GM23338 (cell line): ENCODE data around the gene HECTD1. TPM values are rescaled to one million over a fixed set of nuclear protein-coding genes. Genes with fewer than 3 reads are reported as not detected.

ENCODE experiments used
- ATAC-seq: fragments of 200-7000 bp; cut with Tn5 transposase; 3 replicates; pipeline ENCODE4 v1.9.1; 2020
- DNase-seq: peaks from one replicate; pipeline ENCODE4 v3.0.0-alpha.2; 2015; ENCODE audit warnings: low spot score
- H2AFZ ChIP-seq: fragments of 200-600 bp; sonication (generic); 2 replicates; pipeline ENCODE4 v1.8.0; 2016; ENCODE audit warnings: antibody characterized with exemption, mild to moderate bottlenecking, moderate library complexity
- H3F3A ChIP-seq: fragments of 200-600 bp; sonication (generic); replicated peaks from 2 replicates; pipeline ENCODE4 v1.8.0; 2017; ENCODE audit warnings: antibody characterized with exemption, mixed run types, low read depth
- H3K27ac ChIP-seq: fragments of 200-600 bp; sonication (generic); 2 replicates; pipeline ENCODE4 v1.6.1; 2016; ENCODE audit warnings: low read depth
- H3K27me3 ChIP-seq: fragments of 200-600 bp; sonication (generic); 2 replicates; pipeline ENCODE4 v1.8.0; 2016; ENCODE audit warnings: mild to moderate bottlenecking, mixed run types, moderate library complexity; ENCODE audit not compliant: insufficient read depth
- H3K36me3 ChIP-seq: fragments of 200-600 bp; sonication (generic); 2 replicates; pipeline ENCODE4 v1.8.0; 2016; ENCODE audit warnings: mild to moderate bottlenecking; ENCODE audit not compliant: insufficient read depth
- H3K4me1 ChIP-seq: fragments of 200-600 bp; sonication (generic); 2 replicates; pipeline ENCODE4 v1.8.0; 2016; ENCODE audit warnings: mild to moderate bottlenecking, moderate library complexity; ENCODE audit not compliant: insufficient read depth
- H3K4me2 ChIP-seq: fragments of 200-600 bp; sonication (generic); 2 replicates; pipeline ENCODE4 v1.7.1; 2017; ENCODE audit warnings: mixed run types
- H3K4me3 ChIP-seq: fragments of 200-600 bp; sonication (generic); 2 replicates; pipeline ENCODE4 v1.6.1; 2016; ENCODE audit warnings: mixed run types
- H3K79me2 ChIP-seq: fragments of 200-600 bp; sonication (generic); replicated peaks from 2 replicates; pipeline ENCODE4 v1.8.0; 2017; ENCODE audit warnings: mild to moderate bottlenecking; ENCODE audit not compliant: insufficient read depth
- H3K9me2 ChIP-seq: fragments of 200-600 bp; sonication (generic); 2 replicates; pipeline ENCODE4 v1.8.0; 2017; ENCODE audit not compliant: insufficient read depth
- H4K20me1 ChIP-seq: fragments of 200-600 bp; sonication (generic); replicated peaks from 2 replicates; pipeline ENCODE4 v1.8.0; 2017; ENCODE audit warnings: mild to moderate bottlenecking; ENCODE audit not compliant: insufficient read depth
- H3K27ac Mint-ChIP-seq: 2 replicates; pipeline ENCODE4 v1.8.0; 2020; ENCODE audit warnings: inconsistent platforms, mild to moderate bottlenecking, moderate library complexity, mixed read lengths
- H3K27me3 Mint-ChIP-seq: 3 replicates; pipeline ENCODE4 v1.8.0; 2022; ENCODE audit warnings: low read depth, mild to moderate bottlenecking, moderate library complexity, mixed read lengths, inconsistent platforms; ENCODE audit not compliant: insufficient read depth, poor library complexity
- H3K36me3 Mint-ChIP-seq: 3 replicates; pipeline ENCODE4 v1.8.0; 2021; ENCODE audit warnings: low read depth, mild to moderate bottlenecking, inconsistent platforms, moderate library complexity, mixed read lengths
- H3K4me1 Mint-ChIP-seq: 3 replicates; pipeline ENCODE4 v1.8.0; 2020; ENCODE audit warnings: mild to moderate bottlenecking, inconsistent platforms, mixed read lengths
- H3K4me3 Mint-ChIP-seq: 3 replicates; pipeline ENCODE4 v1.8.0; 2021; ENCODE audit warnings: moderate library complexity, mild to moderate bottlenecking, inconsistent platforms, mixed read lengths
- H3K9me3 Mint-ChIP-seq: 3 replicates; pipeline ENCODE4 v1.8.0; 2020; ENCODE audit warnings: moderate library complexity, mild to moderate bottlenecking, inconsistent platforms, mixed read lengths
- CREB1 ChIP-seq: fragments of 250-450 bp; sonication (Bioruptor Pico); IDR thresholded peaks from 2 replicates; pipeline ENCODE4 v1.5.0; 2020; ENCODE audit warnings: low read depth, mild to moderate bottlenecking, moderate library complexity
- CTCF ChIP-seq, 2 experiments: fragments of 200-600 bp in 1 of 2; sonication (generic) in 1 of 2; conservative IDR thresholded peaks; 2 replicates each; pipeline versions ENCODE4 v1.5.1 to v1.6.1; 2016 to 2017; ENCODE audit warnings: antibody characterized with exemption in 2 of 2, low read depth in 2 of 2, mild to moderate bottlenecking in 2 of 2, moderate library complexity in 1 of 2
- ETS1 ChIP-seq: IDR thresholded peaks from 2 replicates; pipeline ENCODE4 v1.6.1; 2016; ENCODE audit warnings: antibody characterized with exemption
- EZH2 ChIP-seq: fragments of 200-600 bp; sonication (generic); IDR thresholded peaks from one replicate; pipeline ENCODE4 v1.8.0; 2017; ENCODE audit warnings: antibody characterized with exemption, mild to moderate bottlenecking, low read depth; ENCODE audit not compliant: unreplicated experiment
- EZH2phosphoT487 ChIP-seq: fragments of 200-600 bp; sonication (generic); IDR thresholded peaks from one replicate; pipeline ENCODE4 v1.8.1; 2018; ENCODE audit warnings: antibody characterized with exemption; ENCODE audit not compliant: unreplicated experiment
- JUNB ChIP-seq: IDR thresholded peaks from one replicate; pipeline ENCODE4 v1.6.1; 2016; ENCODE audit warnings: antibody characterized with exemption; ENCODE audit not compliant: unreplicated experiment
- NANOG ChIP-seq: IDR thresholded peaks from 2 replicates; pipeline ENCODE4 v1.6.1; 2016; ENCODE audit warnings: antibody characterized with exemption, borderline replicate concordance
- POLR2AphosphoS5 ChIP-seq: IDR thresholded peaks from 2 replicates; pipeline ENCODE4 v1.6.1; 2016; ENCODE audit warnings: antibody characterized with exemption, low read depth
- STAT1 ChIP-seq: IDR thresholded peaks from one replicate; pipeline ENCODE4 v1.6.1; 2016; ENCODE audit warnings: antibody characterized with exemption; ENCODE audit not compliant: unreplicated experiment
- ZNF114 ChIP-seq: fragments of 250-450 bp; sonication (Bioruptor Pico); IDR thresholded peaks from 2 replicates; pipeline ENCODE4 v1.5.0; 2020; ENCODE audit warnings: mild to moderate bottlenecking, moderate library complexity
- ZNF331 ChIP-seq: fragments of 250-450 bp; sonication (Bioruptor Pico); IDR thresholded peaks from 2 replicates; pipeline ENCODE4 v1.5.0; 2020; ENCODE audit warnings: low read depth, mild to moderate bottlenecking, moderate library complexity
- polyA plus RNA-seq: library from polyadenylated mRNA; unstranded; fragments of >200 nt; fragmentation: Nextera tagmentation; extraction: Ambion mirVana; gene quantifications from 2 replicates; pipeline ENCODE4 v1.2.1, GENCODE V29; 2016
- total RNA-seq: library from RNA; depleted of rRNA; stranded (reverse); fragments of >200 nt; shearing (Covaris generic); gene quantifications from 2 replicates; pipeline ENCODE4 v1.2.3, GENCODE V29; 2014
- TF ChIP-seq, protein P1 (sequence below): IDR thresholded peaks from one replicate; pipeline ENCODE4 v1.6.1; 2018; ENCODE audit warnings: antibody characterized with exemption; ENCODE audit not compliant: unreplicated experiment

The HECTD1 gene
- total and polyA plus RNA-seq, 2 experiments from 2014 or later, result 42.1 to 132 TPM

DNA sequence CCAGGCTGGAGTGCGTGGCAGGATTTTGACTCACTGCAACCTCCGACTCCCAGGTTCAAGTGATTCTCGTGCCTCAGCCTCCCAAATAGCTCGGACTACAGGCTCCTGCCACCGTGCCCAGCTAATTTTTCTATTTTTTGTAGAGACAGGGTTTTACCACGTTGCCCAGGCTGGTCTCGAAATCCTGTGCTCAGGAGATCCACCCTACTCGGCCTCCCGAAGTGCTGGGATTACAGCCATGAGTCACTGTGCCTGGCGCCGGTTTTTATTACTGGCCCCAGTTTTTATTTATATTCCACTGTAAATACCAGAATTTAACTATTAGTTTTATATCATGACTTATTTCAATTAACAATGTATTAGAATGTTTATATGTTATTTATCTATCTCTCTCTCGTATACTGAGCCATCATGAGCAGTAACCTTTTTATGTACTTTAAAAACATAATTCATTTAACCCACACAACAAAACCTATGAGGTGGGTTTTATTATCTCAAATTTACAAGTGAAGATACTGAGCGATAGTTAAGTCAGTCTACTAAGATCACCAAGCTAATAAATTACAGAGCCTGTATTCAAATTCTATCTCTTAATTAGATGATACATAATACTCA lies 47.8 kb downstream of the HECTD1 start:
- Histone ChIP-seq H3K9me2 (no peaks in the 10 kb centered on the region), H3K27me3 (no peaks in the 10 kb centered on the region), H3K36me3 (peaks cover 19% of the 10 kb centered on the region), H4K20me1 (0 out of 2 replicates have a peak, but pooled peaks cover 11% of the 10 kb centered on the region), H3K27ac (peak overlapping the region; percentile 0; the same call in 1 of the 2 replicates), H3K79me2 (no peaks in the 10 kb centered on the region), H3K4me1 (no peaks in the 10 kb centered on the region), H3F3A (no peaks in the 10 kb centered on the region), H3K4me3 (no peak overlapping the region), H3K4me2 (no peak overlapping the region), H2AFZ (no peak overlapping the region)
- ATAC-seq, result no peak
- no peak for DNase-seq
- Mint-ChIP-seq H3K9me3 (no peaks in the 10 kb centered on the region), H3K4me3 (no peak overlapping the region), H3K27me3 (peaks cover 4% of the 10 kb centered on the region), H3K4me1 (no peaks in the 10 kb centered on the region), H3K27ac (no peak overlapping the region), H3K36me3 (peaks cover 46% of the 10 kb centered on the region)
- TF ChIP-seq ZNF114 (no peak), JUNB (no peak), EZH2phosphoT487 (no peak), NANOG (no peak), CREB1 (no peak)

DNA sequence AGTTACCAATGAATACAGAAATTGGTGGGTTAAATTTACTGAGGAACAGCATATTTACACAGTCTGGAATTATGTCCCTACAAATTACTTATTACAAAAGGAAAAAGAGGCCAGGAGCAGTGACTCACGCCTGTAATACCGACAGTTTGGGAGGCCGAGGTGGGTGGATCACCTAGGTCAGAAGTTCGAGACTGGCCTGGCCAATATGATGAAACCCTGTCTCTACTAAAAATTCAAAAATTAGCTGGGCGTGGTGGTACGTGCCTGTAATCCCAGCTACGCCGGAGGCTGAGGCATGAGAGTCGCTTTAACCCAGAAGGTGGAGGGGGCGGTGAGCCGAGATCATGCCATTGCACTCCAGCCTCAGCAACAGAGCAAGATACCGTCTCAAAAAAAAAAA lies 52.6 kb downstream of the HECTD1 start:
- Histone ChIP-seq H3K27ac (no peak overlapping the region), H3F3A (no peaks in the 10 kb centered on the region), H3K9me2 (no peaks in the 10 kb centered on the region), H3K79me2 (no peaks in the 10 kb centered on the region), H3K4me3 (no peak overlapping the region), H3K4me1 (no peaks in the 10 kb centered on the region), H3K36me3 (peaks cover 30% of the 10 kb centered on the region), H4K20me1 (0 out of 2 replicates have a peak, but pooled peaks cover 4% of the 10 kb centered on the region), H3K27me3 (no peaks in the 10 kb centered on the region), H2AFZ (no peak overlapping the region), H3K4me2 (no peak overlapping the region)
- Mint-ChIP-seq H3K27ac (no peak overlapping the region), H3K36me3 (peaks cover 41% of the 10 kb centered on the region), H3K4me1 (no peaks in the 10 kb centered on the region), H3K9me3 (no peaks in the 10 kb centered on the region), H3K4me3 (no peak overlapping the region), H3K27me3 (no peaks in the 10 kb centered on the region)
- DNase-seq, result no peak
- no peak for ATAC-seq
- TF ChIP-seq STAT1 (no peak), EZH2 (no peak), ZNF331 (no peak), EZH2phosphoT487 (no peak), POLR2AphosphoS5 (no peak), JUNB (no peak), ZNF114 (no peak), CTCF (conservative IDR thresholded peaks at IDR 0.05; ENCODE audit: low read depth in 2 of 2) (no peak), CREB1 (no peak), ETS1 (no peak)
- TF ChIP-seq, protein P1, sequence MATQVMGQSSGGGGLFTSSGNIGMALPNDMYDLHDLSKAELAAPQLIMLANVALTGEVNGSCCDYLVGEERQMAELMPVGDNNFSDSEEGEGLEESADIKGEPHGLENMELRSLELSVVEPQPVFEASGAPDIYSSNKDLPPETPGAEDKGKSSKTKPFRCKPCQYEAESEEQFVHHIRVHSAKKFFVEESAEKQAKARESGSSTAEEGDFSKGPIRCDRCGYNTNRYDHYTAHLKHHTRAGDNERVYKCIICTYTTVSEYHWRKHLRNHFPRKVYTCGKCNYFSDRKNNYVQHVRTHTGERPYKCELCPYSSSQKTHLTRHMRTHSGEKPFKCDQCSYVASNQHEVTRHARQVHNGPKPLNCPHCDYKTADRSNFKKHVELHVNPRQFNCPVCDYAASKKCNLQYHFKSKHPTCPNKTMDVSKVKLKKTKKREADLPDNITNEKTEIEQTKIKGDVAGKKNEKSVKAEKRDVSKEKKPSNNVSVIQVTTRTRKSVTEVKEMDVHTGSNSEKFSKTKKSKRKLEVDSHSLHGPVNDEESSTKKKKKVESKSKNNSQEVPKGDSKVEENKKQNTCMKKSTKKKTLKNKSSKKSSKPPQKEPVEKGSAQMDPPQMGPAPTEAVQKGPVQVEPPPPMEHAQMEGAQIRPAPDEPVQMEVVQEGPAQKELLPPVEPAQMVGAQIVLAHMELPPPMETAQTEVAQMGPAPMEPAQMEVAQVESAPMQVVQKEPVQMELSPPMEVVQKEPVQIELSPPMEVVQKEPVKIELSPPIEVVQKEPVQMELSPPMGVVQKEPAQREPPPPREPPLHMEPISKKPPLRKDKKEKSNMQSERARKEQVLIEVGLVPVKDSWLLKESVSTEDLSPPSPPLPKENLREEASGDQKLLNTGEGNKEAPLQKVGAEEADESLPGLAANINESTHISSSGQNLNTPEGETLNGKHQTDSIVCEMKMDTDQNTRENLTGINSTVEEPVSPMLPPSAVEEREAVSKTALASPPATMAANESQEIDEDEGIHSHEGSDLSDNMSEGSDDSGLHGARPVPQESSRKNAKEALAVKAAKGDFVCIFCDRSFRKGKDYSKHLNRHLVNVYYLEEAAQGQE, result no peak
